C1 segment of cervical spinal cord (tissue), 14 donors: ENCODE results near the gene RNF4.
"Not testable (repeated sequence)": the region's sequence is repeated elsewhere in the genome, so short reads cannot be mapped to it uniquely, and the experiment has no call there.

Experiments
- DNase-seq, 14 donors: peaks; one replicate each; lab custom pipeline; 2025; lab: John Stamatoyannopoulos, UW

Gene RNF4

DNA sequence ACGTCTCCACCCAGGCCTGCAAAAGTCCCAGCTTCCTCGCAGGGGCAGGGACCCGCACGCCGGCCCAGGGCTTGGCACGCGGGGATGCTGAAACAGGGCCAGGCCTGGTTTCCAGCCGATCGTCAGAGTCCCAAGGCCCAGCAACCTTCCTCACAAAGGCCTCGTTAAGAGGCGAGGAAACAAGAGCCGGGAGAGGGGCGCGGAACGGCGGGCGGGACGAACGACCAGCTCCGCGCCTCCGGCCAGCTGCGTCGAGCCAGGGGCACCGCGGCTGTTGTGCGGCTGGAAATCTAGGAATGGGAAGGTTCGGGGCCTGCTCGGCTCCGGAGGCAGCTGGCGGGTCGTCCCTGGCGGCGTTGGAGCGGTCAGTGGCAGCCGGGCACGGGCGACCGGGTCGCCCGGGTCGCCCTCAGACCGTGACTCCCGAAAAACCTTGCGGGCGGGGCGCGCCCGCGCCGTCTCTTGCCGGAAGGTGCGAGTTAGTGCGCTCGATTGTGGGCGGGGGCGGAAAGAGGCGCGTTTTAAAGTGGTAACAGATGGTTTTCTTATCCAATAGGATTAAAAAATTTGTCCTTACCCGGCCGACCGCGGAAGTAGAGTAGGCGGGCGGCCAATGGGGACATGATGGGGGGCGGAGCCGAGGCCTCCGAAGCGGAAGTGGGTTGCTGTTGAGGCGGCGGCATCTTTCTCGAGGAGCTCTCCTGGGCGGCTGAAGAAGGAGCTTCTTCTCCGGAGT is at the start of gene RNF4:
RNF4 (plus strand) TSS at position 651 of the 736 bp plus-strand sequence. CDS start 21,388 bp downstream, outside the sequence.
- peak; percentile 57 to 96 (median 92) for DNase-seq

DNA sequence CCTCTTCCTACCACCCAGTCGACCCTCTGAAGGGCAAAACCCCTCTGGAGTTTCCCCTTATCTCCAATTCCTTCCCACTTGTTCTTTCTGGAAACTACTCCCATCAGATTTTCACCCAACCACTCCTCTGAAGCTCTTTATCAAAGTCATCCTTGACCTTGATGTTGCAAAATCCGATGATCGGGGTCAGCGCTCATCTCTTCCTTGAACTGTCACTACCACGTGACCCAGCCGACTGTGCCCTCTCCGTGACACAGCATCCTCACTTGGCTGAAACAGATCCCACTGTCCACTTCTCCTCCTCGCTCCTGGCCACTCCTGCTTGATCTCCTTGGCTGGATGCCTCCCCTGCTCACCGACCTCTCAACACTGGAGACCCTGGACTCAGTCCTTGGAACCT is 49.1 kb upstream of the RNF4 start:
- DNase-seq: no peak

- no peak for DNase-seq
Observed at GRCh38 chr4:2421928-2422327, 47.0 kb upstream of the RNF4 start.

DNA sequence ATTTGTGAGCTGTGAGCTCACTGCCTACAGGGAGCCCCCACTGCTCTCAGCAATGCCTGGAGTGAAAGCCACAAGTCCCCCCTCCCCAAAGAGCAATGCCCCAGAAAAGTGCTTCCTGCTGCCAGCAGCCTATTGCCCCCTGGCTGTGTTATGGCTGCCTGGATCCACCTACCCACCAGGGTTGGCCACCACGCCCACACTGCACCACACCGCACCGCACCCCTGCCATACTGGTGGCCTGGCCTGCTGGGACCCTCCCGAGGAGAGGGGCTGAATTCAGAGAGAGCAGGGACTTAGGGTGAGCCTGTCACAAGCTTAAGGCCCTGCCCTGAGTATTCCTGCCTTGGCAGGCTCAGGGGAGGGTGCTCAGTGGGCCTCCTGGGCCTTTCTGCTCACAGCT is 45.8 kb upstream of the RNF4 start:
- DNase-seq: no peak

DNA sequence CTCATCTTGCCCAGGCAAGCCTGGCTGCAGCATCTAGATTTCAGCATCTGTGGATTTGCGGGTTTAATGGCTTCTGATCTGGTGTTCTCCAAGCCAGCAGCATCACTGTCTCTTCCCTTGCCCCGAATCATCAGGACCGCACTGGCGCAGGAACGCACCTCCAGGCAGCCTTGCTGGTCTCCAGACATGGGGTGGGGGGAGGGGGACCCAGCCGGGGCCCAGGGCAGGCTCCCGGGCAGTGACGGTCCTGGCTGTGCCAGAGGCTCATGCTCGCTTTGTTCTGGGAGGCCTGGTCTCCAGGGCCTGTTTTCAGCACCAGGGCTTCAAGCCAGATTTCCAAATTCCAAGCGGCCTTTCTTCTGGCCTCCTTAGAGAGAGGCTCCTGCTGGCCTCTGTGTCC is 45.2 kb upstream of the RNF4 start:
- DNase-seq: no peak

GRCh38 chr4:2424581-2424980 is 44.3 kb upstream of the RNF4 start:
- peak in 1 of 14 donors; percentile 36 for DNase-seq

GRCh38 chr4:2425386-2426068 is 43.4 kb upstream of the RNF4 start:
- DNase-seq: no peak

DNA sequence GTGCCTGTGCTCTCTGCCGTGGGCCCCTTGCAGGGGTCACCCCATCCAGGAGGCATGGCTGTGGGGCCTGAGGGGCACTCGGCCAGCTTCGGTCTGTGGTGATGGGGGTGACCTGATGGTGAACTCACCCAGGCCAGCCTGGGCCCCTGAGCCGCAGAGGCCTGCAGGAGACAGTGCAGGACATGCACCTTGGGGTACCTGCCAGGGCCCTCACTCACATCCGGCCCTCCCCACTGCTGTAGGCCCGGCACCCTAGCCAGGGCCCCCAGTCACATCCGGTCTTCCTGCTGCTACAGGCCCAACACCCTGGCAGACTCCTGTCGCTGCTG is 42.9 kb upstream of the RNF4 start:
- no peak for DNase-seq

DNA sequence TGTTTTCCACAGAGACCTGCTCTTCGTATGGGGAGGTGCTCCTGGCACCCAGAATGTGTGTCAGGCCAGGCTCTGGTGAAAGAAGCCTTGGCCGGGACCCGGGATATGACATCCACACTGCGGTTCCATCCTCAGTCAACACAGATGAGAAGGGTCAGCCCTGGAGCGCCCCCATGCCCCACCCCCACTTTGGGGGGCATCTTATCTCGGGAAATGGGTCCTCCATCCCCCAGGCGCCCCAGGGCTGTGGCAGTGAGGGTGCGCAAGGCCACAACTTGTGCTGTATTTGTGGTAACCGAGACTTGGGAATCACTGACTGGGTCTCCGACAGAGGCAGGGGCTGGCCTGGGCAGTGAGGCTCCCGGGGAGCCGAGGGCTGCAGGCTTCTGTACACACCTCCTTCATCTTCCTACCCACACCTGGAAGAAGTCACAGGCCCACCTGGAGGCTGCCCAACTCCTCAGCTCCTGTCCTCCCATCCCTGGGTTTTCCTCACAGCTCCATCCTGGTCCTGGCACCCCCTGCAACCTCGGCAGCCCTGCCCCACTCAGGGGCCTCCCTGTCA is 42.1 kb upstream of the RNF4 start:
- DNase-seq: no peak

DNA sequence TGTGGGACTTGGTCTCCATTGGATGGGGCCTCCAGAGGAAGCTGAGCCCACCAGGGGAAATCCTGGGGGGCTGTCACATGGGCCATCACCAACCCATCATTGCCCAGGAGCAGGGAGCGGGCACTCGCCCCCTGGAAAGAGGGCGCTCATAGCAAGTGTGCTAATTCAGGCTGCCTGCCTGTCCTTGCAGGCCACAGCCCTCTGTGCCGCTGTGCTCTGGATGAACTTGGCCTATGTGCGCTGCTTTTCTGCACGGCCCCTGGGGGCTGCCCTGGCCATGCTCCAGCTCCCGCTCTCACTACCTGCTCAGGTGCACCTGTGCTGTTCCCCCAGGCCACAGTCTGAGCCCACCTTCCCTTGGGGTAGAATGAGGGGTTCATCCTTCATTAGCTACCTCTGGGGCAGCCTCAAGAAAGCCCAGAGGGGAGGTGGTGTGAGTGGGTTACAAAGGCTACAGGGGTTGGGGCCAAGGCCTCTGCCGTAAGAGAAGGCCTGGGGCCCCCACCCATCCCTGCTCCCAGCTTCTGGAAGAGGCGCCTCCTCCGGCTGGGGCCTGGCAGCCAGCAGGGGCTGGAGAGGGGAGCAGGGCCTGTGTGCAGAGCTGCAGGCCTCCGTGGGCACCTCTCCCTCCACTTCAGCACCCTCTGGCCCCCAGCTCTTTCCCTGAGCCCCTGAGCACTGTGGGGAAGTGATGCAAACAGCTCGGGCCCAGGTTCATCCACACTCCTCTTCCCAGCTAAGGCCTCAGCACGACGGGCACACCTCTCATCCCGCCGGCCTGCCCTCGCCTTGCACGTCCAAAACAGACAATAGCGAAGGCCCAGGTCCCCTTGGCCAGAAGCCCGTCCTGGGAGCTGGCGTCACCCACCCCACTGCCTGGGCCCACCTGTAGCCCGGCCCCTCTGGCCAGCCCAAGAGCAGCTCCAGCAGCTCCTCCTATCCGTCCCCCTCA is 41.2 kb upstream of the RNF4 start:
- DNase-seq: no peak

DNA sequence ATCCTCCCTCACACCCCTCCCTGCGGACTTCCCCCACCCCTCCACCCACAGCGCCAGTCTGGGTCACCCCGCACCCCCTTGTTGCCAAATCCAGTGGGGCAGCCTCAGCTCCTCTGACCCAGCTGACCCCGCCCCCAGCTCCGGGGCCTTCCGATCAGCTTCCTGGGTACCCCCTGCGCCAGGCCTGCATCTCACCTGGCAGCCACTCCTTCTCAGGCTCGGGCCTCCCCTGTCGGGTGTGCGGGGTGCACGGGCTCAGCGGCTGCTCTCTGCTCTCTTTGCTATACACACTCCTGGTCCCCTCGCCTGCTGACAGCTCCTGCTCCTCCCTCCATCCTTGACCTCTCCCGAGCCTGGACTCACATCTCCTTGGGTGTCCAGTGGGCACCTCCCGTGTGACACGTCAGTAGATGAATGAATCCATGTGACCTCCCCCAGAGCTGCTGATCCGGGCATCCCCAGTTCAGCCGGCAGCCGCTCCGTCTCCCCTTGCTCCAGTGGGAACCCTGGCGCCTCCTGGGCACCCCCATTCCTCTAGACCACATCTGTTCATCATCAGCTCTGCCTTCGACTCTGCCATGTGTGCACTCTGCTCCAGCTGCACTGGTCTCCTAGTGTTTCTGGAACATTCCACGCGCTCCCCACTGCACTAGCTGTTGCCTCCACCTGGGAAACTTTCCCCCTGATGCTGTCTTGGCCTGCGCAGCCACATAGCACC is 40.3 kb upstream of the RNF4 start:
- no peak for DNase-seq

- DNase-seq: not testable (repeated sequence)
Observed at GRCh38 chr4:2429945-2430757, 38.8 kb upstream of the RNF4 start.

- DNase-seq: no peak
Observed at GRCh38 chr4:2432004-2432403, 36.9 kb upstream of the RNF4 start.

- DNase-seq: peak in 13 of 14 donors; percentile 24 to 98 (median 82)
Observed at GRCh38 chr4:2432991-2433530, 35.8 kb upstream of the RNF4 start.

GRCh38 chr4:2433609-2434350 is 35.1 kb upstream of the RNF4 start:
- peak in 9 of 14 donors; percentile 37 to 87 (median 58) for DNase-seq

DNA sequence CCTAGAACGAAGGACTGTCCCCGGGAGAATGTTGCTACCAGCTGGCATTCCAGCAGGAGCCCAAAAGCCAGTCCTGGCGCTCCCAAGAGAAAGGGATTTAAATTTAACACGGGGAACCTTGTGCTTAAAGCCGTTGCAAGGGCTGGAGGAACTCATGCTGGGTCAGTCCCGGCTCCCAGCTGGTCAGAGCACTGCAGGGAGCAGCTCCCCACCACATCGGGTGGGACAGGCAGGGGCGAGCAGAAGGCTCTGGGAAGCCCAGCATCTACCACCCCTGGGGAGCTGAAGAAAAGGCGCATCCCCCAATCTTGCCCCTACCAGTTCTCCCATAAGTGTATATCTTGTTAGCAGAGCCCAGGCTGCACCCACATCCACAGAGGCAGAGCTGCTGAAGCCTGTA is 34.5 kb upstream of the RNF4 start:
- no peak for DNase-seq

- peak in 10 of 14 donors; percentile 25 to 81 (median 42) for DNase-seq
Observed at GRCh38 chr4:2436301-2436700, 32.6 kb upstream of the RNF4 start.

DNA sequence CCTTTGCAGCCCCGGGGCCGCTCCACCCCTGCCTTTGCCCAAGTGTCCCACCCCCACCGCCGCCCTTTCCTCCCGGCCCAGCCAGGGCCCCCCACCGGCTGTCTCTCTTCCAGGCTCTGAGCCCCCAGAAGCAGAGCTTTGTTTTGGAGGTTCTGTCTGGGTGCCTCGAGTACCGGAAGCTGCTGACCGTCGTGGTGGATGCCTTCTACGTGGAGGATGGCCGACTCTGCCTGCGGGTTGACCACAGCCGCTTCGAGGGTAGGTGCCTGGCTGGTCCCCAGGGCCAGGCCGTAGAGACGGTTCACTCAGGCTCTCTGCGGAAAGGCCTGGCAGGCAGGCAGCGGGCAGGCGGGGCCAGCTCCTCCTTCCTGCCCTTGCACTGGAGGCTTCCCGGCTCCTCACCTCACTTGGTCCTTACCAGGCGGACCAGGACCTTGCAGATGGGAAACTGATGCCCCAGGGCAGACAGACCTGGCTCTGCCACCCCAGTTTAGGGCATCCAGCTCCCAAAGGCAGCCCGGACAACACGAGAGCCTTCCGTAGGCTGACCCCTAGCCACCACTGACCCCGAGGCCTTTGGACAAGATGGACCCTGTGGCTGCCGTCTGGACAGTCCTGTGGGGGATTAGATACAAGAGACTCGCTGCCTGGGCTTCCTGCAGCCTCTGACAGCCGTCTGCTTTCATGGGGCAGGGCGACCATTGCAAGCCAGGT is 32.0 kb upstream of the RNF4 start:
- peak in 1 of 14 donors; percentile 69 for DNase-seq
